ENCODE measurements around the gene C11orf97. TPM values are rescaled to one million over a fixed set of nuclear protein-coding genes. Genes with fewer than 3 reads are reported as not detected.
"Not testable (repeated sequence)": the region's sequence is repeated elsewhere in the genome, so short reads cannot be mapped to it uniquely, and the experiment has no call there.

The C11orf97 gene
- total RNA-seq, 1 donor from 2014 or later: not detected

DNA sequence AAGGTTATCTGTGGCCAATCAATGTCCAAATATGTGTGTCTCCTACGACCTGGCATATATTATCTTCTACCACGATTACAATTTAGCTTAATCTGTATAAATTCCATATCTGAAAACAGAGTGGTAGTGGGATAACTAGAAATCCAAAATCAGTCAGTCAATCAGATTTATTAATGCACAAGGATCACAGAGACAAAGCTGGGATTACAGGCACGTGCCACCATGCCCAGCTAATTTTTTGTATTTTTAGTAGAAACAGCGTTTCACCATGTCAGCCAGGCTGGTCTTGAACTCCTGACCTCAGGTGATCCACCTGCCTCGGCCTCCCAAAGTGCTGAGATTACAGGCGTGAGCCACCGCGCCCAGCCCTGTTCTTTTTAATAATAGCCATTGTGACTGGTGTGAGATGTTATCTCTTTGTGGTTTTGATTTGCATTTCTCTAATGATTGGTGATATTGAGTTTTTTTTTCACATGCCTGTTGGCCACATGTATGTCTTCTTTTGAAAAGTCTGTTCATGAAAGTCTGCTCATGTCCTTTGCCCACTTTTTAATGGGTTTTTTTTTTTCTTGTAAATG lies 43.6 kb downstream of the C11orf97 start:
- DNase-seq (ENCODE audit: extremely low read depth, low read depth, low spot score): not testable (repeated sequence)

DNA sequence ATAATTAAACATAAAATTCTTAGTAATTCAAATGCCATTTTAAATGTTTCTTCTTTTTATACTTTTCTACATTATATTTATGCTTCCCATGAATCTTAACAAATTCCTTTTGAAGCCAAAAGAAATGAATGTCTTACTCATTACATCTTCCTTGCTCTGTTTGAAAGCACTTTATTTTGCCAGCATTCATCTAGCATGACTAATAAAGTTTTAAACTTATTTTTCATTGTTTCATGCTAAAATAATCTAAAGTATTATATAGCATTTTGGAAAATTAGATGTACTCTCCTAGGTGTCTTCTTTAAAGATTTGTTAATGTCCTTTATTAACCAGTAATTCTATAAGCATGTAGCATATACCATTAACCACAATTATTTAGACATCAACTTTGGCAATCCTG lies 45.2 kb downstream of the C11orf97 start:
- no peak for DNase-seq (ENCODE audit: extremely low read depth, low read depth, low spot score)

DNA sequence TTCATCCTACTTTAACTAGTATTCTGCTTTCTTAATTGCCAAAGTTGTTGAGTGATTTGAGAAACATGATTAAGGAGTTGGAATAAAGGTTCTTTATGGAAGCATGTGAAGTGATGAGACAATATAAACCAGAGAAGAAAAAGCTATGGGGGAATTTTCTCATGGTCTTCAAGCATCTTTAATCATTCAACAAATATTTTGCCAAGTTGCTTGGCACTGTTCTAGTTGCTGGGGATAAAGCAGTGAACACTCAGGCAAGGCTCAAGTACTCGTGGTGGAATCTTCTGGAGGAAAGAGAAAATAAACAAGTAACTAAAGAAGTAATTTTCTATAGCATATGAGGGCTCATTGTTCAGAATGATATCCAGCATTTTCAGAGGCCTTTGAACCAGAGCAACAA lies 45.7 kb downstream of the C11orf97 start:
- no peak for DNase-seq (ENCODE audit: extremely low read depth, low read depth, low spot score)

DNA sequence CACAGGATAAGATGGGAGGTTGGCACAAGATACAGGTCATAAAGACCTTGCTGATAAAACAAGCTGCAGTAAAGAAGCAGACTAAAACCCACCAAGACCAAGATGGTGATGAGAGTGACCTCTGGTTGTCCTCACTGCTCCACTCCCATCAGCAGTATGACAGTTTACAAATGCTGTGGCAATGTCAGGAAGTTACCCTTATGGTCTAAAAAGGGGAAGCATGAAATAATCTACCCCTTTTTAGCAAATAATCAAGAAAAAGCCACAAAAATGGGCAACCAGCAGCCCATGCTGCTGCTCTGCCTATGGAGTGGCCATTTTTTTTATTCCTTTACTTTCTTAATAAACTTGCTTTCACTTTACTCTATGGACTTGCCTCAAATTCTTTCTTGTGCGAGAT lies 46.2 kb downstream of the C11orf97 start:
- DNase-seq (ENCODE audit: extremely low read depth, low read depth, low spot score): no peak

DNA sequence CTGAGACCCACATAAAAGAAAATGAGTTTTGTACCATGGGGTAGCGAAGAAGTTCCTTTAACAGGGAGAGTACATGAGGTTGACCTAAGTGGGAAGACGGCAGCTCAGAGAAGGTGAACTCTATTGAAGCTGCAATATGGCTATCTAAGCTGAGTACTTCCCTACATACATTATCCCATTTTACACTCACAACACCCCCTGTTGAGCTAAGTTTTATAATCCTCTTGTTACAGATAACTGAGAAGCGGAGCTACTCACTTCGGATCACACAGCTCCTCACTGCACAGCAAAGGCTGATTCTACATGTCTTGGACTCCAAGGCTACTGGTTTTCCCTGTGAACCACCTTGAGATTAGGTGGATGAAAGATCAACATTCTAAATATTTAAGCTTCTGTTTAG lies 46.7 kb downstream of the C11orf97 start:
- DNase-seq (ENCODE audit: extremely low read depth, low read depth, low spot score): no peak

DNA sequence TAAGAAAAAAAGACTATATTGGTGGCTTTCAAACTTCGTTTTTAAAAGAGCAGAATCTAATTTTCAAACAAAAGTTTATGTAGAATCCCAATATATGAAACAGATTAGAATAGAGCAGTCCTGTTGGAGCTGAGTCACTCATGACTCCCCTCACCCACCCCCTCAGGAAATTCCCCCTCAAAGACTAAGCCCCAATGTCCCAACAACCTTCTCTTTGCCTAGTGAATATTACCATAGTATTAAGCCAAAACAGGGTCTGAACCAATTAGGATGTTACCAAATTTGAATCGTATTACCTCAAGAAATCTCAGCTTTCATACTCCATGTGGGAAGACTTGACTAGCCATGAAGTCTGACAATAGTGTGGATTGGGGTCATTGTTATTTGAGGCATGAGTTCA lies 47.1 kb downstream of the C11orf97 start:
- DNase-seq (ENCODE audit: extremely low read depth, low read depth, low spot score): no peak

DNA sequence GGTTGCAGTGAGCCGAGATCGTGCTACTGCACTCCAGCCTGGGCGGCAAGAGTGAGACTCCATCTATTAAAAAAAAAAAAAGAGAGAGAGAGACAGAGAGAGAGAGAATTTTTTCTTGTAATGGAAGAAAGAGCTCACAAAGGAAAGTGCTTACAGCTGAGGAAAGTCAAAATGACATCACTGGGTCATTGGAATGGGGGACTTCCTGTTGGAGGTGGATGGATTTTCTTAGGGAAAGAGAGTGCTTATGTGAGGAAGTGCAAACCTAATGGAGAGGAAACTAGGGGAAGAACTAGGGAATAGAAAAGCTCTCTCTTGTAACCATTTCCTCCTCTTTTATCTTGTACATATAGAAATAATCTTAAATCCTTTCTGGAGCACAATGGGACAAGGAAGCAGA lies 48.6 kb downstream of the C11orf97 start:
- no peak for DNase-seq (ENCODE audit: extremely low read depth, low read depth, low spot score)

DNA sequence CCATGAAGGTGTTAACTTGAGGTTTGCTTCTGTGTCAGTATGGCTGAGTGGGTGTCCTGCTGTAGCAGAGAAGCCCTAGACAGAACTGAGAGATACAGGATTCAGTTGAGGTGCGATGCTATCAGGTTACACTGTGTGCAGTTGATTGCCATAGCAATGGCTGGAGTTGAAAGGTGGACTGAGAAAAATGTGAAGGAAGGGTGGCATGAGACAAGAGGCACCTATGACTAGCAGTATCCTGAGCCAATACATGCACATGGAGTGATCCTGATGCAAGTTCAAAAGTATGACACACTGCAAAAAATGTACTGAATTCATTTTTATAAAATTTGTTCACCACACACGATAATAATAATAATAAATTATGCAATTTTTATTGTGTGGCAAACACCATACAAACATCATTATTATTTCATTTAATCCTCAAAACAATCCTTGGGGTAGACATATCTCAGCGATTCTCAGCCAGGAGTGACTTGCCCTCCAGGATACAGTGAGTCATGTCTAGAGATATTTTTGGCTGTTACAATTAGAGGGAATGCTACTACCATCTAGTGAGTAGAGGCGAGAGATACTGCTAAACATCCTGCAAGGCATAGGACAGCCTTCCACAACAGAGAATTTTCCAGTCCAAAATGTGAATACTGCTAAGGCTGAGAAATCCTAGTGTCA lies 51.1 kb downstream of the C11orf97 start:
- DNase-seq (ENCODE audit: extremely low read depth, low read depth, low spot score): no peak

DNA sequence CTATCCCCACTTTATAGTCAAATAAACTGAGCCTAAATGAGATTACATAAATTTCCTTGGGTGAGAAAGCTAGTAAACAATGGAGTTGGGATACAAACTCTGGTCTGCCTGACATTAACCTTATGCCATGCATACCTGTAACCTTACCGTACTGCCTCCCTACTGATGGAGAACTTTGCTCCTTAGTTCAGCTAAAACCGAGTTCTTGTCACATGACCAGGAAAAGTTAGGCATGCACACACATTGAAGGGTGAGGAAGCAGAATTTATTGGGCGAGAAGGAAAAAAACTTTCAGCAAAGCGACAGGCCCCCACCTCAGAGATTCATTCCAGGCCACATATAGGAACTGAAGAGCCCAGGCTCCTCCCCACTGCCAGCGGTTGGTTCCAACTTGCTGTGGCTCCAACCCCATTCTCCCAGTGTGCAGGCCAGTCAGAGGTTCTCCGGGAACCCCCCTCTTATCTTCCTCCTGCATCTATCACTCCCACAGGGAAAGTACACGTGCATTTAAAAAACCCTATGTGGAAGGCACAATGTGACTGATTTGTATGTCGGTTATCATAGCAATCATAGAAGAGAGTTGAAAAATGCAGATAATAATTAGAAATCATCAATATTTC lies 51.7 kb downstream of the C11orf97 start:
- no peak for DNase-seq (ENCODE audit: extremely low read depth, low read depth, low spot score)

DNA sequence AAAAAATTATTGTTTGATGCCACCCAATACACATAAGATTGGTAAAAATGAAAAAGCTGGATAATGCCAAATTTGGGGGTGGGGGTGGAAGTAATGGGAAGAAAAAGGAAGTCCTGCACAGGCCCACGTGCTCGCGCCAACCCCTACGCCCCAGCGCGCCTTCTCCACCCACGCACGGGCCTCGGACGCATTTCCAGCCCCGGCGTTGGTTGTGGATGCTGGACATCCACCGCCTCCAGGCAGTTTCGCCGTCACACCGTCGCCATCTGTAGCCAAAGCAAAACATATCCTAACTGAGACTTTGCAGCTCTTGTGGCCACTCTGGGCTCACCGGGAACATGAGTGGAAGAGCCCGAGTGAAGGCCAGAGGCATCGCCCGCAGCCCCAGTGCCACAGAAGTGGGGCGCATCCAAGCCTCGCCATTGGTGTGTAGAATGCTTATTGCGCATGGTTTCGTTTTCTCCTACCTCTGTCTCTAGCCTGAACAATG lies 55.0 kb downstream of the C11orf97 start, which contains the start of gene PIWIL4:
Gene PIWIL4, plus strand, starts transcription at position 188 of the 490 bp plus-strand sequence. Its CDS starts 151 bp downstream, at position 339.
- DNase-seq (ENCODE audit: extremely low read depth, low read depth, low spot score): no peak

DNA sequence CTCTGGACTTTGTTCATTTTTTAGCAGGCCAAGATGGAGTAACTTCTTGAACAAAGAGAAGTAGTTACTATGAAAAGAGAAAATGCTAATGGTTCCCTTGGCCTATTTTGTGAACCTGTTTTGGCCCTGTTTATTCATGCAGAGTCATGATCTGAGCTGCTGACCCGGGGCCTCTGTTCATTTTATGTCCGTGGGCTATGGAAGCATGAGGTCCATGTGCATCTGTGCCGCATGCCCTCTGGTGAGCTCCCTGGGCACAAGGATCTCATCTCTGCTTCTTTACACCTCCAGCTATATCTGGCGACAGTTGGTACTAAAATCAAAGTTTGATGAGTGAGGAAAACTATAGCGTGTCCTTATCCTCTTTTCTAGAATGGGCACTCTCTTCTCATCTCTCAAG lies 55.9 kb downstream of the C11orf97 start:
- no peak for DNase-seq (ENCODE audit: extremely low read depth, low read depth, low spot score)

DNA sequence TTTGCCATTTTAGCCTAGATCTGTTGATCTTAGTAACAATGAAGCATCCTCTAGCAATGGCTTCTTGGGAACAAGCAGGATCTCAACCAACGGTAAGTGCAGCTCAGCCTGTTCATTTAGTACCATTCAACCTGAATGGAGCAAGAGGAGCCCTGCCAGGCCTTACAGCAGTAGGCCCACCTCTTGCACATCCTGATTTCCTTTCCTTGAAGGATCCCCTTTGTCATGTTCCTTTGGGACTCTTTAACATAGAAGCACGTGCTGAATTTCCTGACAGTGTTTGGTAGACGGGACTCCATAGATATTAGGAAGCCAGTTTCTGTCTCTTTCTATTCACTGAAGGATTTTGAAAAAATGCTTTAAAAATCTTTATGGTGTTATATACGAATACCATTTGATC lies 56.5 kb downstream of the C11orf97 start:
- no peak for DNase-seq (ENCODE audit: extremely low read depth, low read depth, low spot score)

DNA sequence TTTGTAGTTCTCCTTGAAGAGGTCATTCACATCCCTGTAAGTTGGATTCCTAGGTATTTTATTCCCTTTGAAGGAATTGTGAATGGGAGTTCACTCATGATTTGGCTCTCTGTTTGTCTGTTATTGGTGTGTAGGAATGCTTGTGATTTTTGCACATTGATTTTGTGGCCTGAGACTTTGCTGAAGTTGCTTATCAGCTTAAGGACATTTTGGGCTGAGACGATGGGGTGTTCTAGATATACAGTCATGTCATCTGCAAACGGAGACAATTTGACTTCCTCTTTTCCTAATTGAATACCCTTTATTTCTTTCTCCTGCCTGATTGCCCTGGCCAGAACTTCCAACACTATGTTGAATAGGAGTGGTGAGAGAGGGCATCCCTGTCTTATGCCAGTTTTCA lies 60.7 kb downstream of the C11orf97 start:
- DNase-seq (ENCODE audit: extremely low read depth, low read depth, low spot score): not testable (repeated sequence)

DNA sequence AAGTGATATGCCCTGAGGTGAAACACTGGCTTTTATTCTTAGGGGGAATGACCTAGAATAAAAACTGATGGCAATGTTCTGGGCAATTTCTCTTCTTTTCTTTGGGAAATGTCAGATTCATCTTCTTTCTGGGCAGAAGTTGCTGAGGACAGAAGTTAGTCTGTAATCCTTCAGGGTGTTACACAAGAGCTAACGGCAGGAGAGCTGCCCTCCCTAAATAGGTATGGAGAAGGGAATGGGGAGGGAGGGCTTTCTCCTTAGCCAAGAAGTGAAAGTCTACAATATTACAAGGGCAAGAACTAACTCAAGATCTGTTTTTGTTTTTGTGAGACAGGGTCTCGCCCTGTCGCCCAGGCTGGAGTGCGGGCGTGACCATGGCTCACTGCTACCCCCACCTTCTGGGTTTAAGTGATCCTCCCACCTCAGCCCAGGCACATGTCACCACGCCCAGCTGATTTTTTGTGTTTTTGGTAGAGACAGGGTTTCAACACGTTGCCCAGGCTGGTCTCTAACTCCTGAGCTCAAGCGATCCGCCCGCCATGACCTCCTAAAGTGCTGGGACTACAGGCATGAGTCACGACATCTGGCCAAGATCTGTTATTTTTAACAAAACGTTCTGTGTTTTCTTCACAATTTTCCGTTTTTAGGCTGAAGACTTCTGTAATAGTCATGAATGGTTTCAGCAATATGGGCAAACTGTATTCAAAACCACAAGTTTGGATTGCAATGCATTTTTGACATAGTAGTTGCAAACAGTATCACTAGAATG lies 62.1 kb downstream of the C11orf97 start:
- DNase-seq (ENCODE audit: extremely low read depth, low read depth, low spot score): no peak

DNA sequence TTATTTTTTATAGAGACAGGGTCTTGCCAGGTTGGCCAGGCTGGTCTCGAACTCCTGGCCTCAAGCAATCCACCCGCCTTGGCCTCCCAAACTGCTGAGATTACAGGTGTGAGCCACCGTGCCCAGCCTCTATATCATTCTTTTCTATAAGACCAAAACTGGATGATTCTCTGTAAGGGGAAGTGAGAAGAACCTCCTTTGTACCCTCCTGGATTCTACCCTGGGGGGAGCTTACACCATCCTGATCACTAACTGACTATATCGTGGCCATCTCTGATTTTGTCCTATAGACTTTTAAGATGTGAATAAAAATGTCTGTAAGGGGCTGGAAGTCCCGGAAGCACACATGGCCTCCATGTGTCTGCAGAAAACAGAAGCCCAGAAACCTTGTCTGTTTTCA lies 64.0 kb downstream of the C11orf97 start:
- DNase-seq (ENCODE audit: extremely low read depth, low read depth, low spot score): no peak

DNA sequence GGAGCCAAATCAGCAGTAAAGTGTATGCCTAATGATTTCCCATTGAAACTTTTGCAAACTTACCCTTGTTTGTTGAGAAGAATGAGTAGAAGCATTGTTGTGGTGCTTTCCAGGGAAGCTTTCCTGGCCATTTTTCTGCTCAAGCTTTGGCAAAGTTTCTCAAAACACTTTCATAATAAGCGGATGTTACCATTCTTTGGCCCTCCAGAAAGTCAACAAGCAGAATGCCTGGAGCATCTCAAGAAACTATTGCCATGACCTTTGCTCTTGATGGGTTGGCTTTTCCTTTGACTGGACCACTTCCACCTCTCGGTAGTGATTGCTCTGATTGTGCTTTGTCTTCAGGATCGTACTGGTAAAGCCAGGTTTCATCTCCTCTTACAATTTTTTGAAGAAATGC lies 65.6 kb downstream of the C11orf97 start:
- DNase-seq (ENCODE audit: extremely low read depth, low read depth, low spot score): no peak

Other genes with a start within 250 kb of the C11orf97 start
- not detected in 2 replicates for gene IZUMO1R, start 207.9 kb upstream of the C11orf97 start, total RNA-seq
- gene GPR83, start 111.0 kb upstream of the C11orf97 start, total RNA-seq: not detected in 2 replicates
- gene MRE11, start 18.6 kb upstream of the C11orf97 start, total RNA-seq: 9.5 and 10.8 TPM in 2 replicates
- 4.3 and 6.0 TPM in 2 replicates for gene ANKRD49, start 18.5 kb upstream of the C11orf97 start, total RNA-seq
- 6.7 and 8.7 TPM in 2 replicates for gene FUT4, start 31.5 kb downstream of the C11orf97 start, total RNA-seq
- 1.1 and 4.0 TPM in 2 replicates for gene PIWIL4, start 54.9 kb downstream of the C11orf97 start, total RNA-seq

Measured in glomerular endothelial cell (primary cell).